ENCODE data around the gene IL1B. TPM values are rescaled to one million over a fixed set of nuclear protein-coding genes. Genes with fewer than 3 reads are reported as not detected.

IL1B gene
- total and polyA plus RNA-seq, 2 donors (not counting 3 experiments of a cell fraction or from before 2014, with no cell fraction given): 0.25 TPM; not detected in 1

DNA sequence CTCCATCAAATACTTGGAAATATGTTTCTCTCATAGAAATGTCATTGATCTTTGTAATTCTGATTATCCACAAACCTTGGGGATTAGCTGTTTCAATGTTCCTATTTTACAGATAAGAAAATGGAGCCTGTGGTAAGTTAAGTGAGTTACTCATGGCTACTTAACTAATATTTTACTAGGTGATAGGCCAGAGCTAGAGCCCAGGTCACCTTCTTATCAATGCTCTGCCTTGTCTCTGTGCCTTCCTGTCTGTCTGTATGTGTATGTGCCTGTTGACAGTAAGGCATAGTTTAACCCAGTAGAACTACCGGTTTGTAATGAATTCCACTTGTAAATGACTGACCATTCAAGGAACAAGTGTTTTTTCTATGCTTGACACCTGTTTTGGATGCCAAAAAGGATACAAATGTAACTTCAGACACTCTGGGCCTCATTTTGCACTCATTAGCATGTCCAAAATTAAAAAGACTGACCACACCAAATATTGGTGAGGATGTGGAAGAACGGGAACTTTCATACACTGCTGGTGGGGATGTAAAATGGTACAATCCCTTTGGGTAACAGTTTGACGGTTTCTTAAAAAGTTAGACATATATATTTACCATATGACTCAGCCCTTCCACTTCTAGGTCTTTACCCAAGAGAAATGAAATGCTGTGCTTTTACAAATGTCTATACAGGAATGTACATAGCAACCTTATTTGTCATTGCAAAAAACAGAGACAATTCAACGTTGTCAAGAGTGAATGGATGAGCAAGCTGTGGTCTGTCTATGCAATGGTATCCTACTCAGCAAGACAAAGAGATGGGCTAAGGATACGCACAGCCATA is 32.7 kb downstream of the IL1B start:
- Histone ChIP-seq H3K4me2 (ENCODE audit: insufficient read depth, low read length) (no peak overlapping the region), H3K9ac (replicated peaks; ENCODE audit: extremely low read depth, insufficient read depth, low read length) (no peak overlapping the region), H3K27ac (ENCODE audit: insufficient read depth, low read depth, low read length) (no peak overlapping the region), H3K9me1 (replicated peaks; ENCODE audit: control insufficient read depth, extremely low read depth, insufficient read depth, low read length) (no peaks in the 10 kb centered on the region), H3K4me3 (replicated peaks in 1 of 3; ENCODE audit: insufficient read depth in 1 of 3, low read depth in 1 of 3, low read length in 3 of 3) (no peak overlapping the region), H3K4me1 (ENCODE audit: control insufficient read depth, extremely low read depth, insufficient read depth, low read length) (no peaks in the 10 kb centered on the region), H3K36me3 (ENCODE audit: control insufficient read depth in 2 of 2, extremely low read depth in 1 of 2, insufficient read depth in 2 of 2, low read length in 2 of 2) (no peaks in the 10 kb centered on the region), H3K79me2 (ENCODE audit: control insufficient read depth, insufficient read depth, low read length) (no peaks in the 10 kb centered on the region), H3K27me3 (ENCODE audit: control insufficient read depth in 2 of 2, insufficient read depth in 2 of 2, low read length in 2 of 2) (no peaks in the 10 kb centered on the region), H3K9me3 (replicated peaks; ENCODE audit: control insufficient read depth, insufficient read depth, low read length) (no peaks in the 10 kb centered on the region), H2AFZ (ENCODE audit: low read depth, low read length) (no peak overlapping the region), H4K20me1 (replicated peaks; ENCODE audit: control insufficient read depth, extremely low read depth, insufficient read depth, low read length) (no peaks in the 10 kb centered on the region)
- no peak for TF ChIP-seq MAX (IDR thresholded peaks at IDR 0.05; ENCODE audit: insufficient read depth, insufficient read length)
- TF ChIP-seq FOS (IDR thresholded peaks at IDR 0.05; ENCODE audit: borderline replicate concordance, insufficient read depth, low read length): no peak
- dilution Hi-C loops (cut with MboI; ENCODE audit: extremely low pct_ligation_motif_present, low sequenced_read_pairs): no loop called here
- intact Hi-C loops (cut with micrococcal nuclease): no loop called here
- DNase-seq (ENCODE audit: low read depth, low spot score) (no peak), FAIRE-seq (no peak)
- BruUV-seq (replicated peaks): no TSS peak
- POLR2A ChIA-PET: interaction anchor here (0.6 kb wide), 1 partner anchor 8 kb away, joined by 5 read pairs; no protein-coding TSS in a partner anchor
- CTCF ChIA-PET: interaction anchor here (0.6 kb wide), 1 partner anchor 12 kb away, joined by 3 read pairs; no protein-coding TSS in a partner anchor

GRCh38 chr2:112800881-112801583 is 35.5 kb downstream of the IL1B start:
- Histone ChIP-seq H4K20me1 (replicated peaks; ENCODE audit: control insufficient read depth, extremely low read depth, insufficient read depth, low read length) (no peaks in the 10 kb centered on the region), H3K9me3 (replicated peaks; ENCODE audit: control insufficient read depth, insufficient read depth, low read length) (no peaks in the 10 kb centered on the region), H3K36me3 (ENCODE audit: control insufficient read depth in 2 of 2, extremely low read depth in 1 of 2, insufficient read depth in 2 of 2, low read length in 2 of 2) (no peaks in the 10 kb centered on the region), H3K9me1 (replicated peaks; ENCODE audit: control insufficient read depth, extremely low read depth, insufficient read depth, low read length) (no peaks in the 10 kb centered on the region), H3K79me2 (ENCODE audit: control insufficient read depth, insufficient read depth, low read length) (no peaks in the 10 kb centered on the region), H3K4me1 (ENCODE audit: control insufficient read depth, extremely low read depth, insufficient read depth, low read length) (no peaks in the 10 kb centered on the region), H2AFZ (ENCODE audit: low read depth, low read length) (no peak overlapping the region), H3K9ac (replicated peaks; ENCODE audit: extremely low read depth, insufficient read depth, low read length) (no peak overlapping the region), H3K27ac (ENCODE audit: insufficient read depth, low read depth, low read length) (no peak overlapping the region), H3K4me3 (replicated peaks in 1 of 3; ENCODE audit: insufficient read depth in 1 of 3, low read depth in 1 of 3, low read length in 3 of 3) (no peak overlapping the region), H3K4me2 (ENCODE audit: insufficient read depth, low read length) (no peak overlapping the region), H3K27me3 (ENCODE audit: control insufficient read depth in 2 of 2, insufficient read depth in 2 of 2, low read length in 2 of 2) (no peaks in the 10 kb centered on the region)
- FAIRE-seq (no peak), DNase-seq (ENCODE audit: low read depth, low spot score) (no peak)
- dilution Hi-C loops (cut with MboI; ENCODE audit: extremely low pct_ligation_motif_present, low sequenced_read_pairs) (no loop called here), intact Hi-C loops (cut with micrococcal nuclease) (no loop called here)
- ChIA-PET CTCF (interaction anchor here (1.0 to 1.6 kb wide), 4 partner anchors 10 to 141 kb away, joined by 3 to 6 read pairs (median 3); no protein-coding TSS in a partner anchor), POLR2A (no interaction called here)
- TF ChIP-seq MAX (IDR thresholded peaks at IDR 0.05; ENCODE audit: insufficient read depth, insufficient read length) (no peak), CTCF (IDR thresholded peaks at IDR 0.05; ENCODE audit: extremely low read depth in 1 of 2, insufficient read depth in 1 of 2, low read depth in 1 of 2, low read length in 2 of 2) (no peak)
- no TSS peak for BruUV-seq (replicated peaks)
